Frontal cortex (tissue), 4 donors: ENCODE data around the gene HS6ST1. TPM values are rescaled to one million over a fixed set of nuclear protein-coding genes. Genes with fewer than 3 reads are reported as not detected.

Experiments used
- DNase-seq, 2 donors: peaks; one replicate each; pipeline ENCODE4 v3.0.0; 2012; ENCODE audit warnings: low spot score in 2 of 2
- FAIRE-seq: peaks from 2 replicates; lab custom pipeline; 2012; peaks lifted over from hg19 to GRCh38; lab: Jason Lieb, UNC
- small RNA-seq: library from RNA; depleted of rRNA; stranded (forward); fragments of <200 nt; gene quantifications from one replicate; pipeline ENCODE3, GENCODE V24; 2014
- total RNA-seq: library from RNA; depleted of rRNA; stranded (reverse); fragments of >200 nt; gene quantifications from one replicate; pipeline ENCODE4 v1.2.3, GENCODE V29; 2014
- donor health status: control.
- donor health status: control.
- donor health status: control.

HS6ST1 gene
- total RNA-seq, 1 donor from 2014 or later: 51.8 TPM

- FAIRE-seq (no peak), DNase-seq (no peak)
Observed at GRCh38 chr2:128217671-128218070, 101.0 kb downstream of the HS6ST1 start.

- no peak for FAIRE-seq
- no peak for DNase-seq
Observed at GRCh38 chr2:128215897-128216642, 102.6 kb downstream of the HS6ST1 start.

Small RNAs within 50 kb of the gene (small RNA-seq; reads per million reads assigned to genes)
- not detected for gene RF00019

Other genes starting within 250 kb of the HS6ST1 start
- gene UGGT1, start 227.7 kb downstream of the HS6ST1 start, total RNA-seq: 51.8 TPM